PC-9 (cell line): ENCODE data around the gene RUNX1.

ENCODE experiments used
- EZH2 ChIP-seq: fragments of 200-600 bp; sonication (generic); IDR thresholded peaks from 2 replicates; pipeline ENCODE4 v1.8.0; 2017; ENCODE audit warnings: antibody characterized with exemption, low read depth
- TF ChIP-seq, protein P1 (sequence below): fragments of 200-600 bp; sonication (generic); conservative IDR thresholded peaks from 2 replicates; pipeline ENCODE4 v1.6.1; 2017; ENCODE audit warnings: mixed run types, antibody characterized with exemption, mild to moderate bottlenecking, moderate library complexity

GRCh38 chr21:35017256-35017655, 31.8 kb downstream of the RUNX1 start:
- TF ChIP-seq, protein P1, sequence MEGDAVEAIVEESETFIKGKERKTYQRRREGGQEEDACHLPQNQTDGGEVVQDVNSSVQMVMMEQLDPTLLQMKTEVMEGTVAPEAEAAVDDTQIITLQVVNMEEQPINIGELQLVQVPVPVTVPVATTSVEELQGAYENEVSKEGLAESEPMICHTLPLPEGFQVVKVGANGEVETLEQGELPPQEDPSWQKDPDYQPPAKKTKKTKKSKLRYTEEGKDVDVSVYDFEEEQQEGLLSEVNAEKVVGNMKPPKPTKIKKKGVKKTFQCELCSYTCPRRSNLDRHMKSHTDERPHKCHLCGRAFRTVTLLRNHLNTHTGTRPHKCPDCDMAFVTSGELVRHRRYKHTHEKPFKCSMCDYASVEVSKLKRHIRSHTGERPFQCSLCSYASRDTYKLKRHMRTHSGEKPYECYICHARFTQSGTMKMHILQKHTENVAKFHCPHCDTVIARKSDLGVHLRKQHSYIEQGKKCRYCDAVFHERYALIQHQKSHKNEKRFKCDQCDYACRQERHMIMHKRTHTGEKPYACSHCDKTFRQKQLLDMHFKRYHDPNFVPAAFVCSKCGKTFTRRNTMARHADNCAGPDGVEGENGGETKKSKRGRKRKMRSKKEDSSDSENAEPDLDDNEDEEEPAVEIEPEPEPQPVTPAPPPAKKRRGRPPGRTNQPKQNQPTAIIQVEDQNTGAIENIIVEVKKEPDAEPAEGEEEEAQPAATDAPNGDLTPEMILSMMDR, result no peak
- no peak for TF ChIP-seq EZH2
